BLaER1 (cell line): ENCODE data around the gene SFT2D3.

Experiments used
- H3K27ac ChIP-seq: shearing (Covaris generic); formaldehyde crosslinking; 2 replicates; pipeline ENCODE4 v1.8.1; 2022
- H3K27me3 ChIP-seq: shearing (Covaris generic); formaldehyde crosslinking; 2 replicates; pipeline ENCODE4 v1.8.1; 2022
- H3K36me3 ChIP-seq: shearing (Covaris generic); formaldehyde crosslinking; 2 replicates; pipeline ENCODE4 v1.8.1; 2022
- H3K4me1 ChIP-seq: shearing (Covaris generic); formaldehyde crosslinking; 2 replicates; pipeline ENCODE4 v1.8.1; 2022
- H3K4me2 ChIP-seq: shearing (Covaris generic); formaldehyde crosslinking; 2 replicates; pipeline ENCODE4 v1.8.1; 2022
- H3K4me3 ChIP-seq: shearing (Covaris generic); formaldehyde crosslinking; 2 replicates; pipeline ENCODE4 v1.8.1; 2022
- H3K9ac ChIP-seq: shearing (Covaris generic); formaldehyde crosslinking; 2 replicates; pipeline ENCODE4 v1.8.1; 2022
- H3K9me3 ChIP-seq: shearing (Covaris generic); formaldehyde crosslinking; 2 replicates; pipeline ENCODE4 v1.8.1; 2022
- H4K20me1 ChIP-seq: shearing (Covaris generic); formaldehyde crosslinking; 2 replicates; pipeline ENCODE4 v1.8.1; 2022
- Cebpa-rat ChIP-seq: shearing (Covaris generic); IDR thresholded peaks from 2 replicates; pipeline ENCODE4 v1.8.1; 2022

SFT2D3 gene

GRCh38 chr2:127701193-127701650 is at the start of gene SFT2D3:
Gene SFT2D3, plus strand, starts transcription at chr2:127701497. Its CDS starts 32 bp downstream, at chr2:127701529.
- H3K27me3 ChIP-seq = no peaks in the 10 kb centered on the region
- peaks cover 36% of the 10 kb centered on the region for H3K4me1 ChIP-seq
- H4K20me1 ChIP-seq = peaks cover 35% of the 10 kb centered on the region
- peaks cover 21% of the 10 kb centered on the region for H3K36me3 ChIP-seq
- H3K27ac ChIP-seq = peak within 1 kb of the TSS; percentile 99
- peak within 1 kb of the TSS; percentile 84 for H3K4me3 ChIP-seq
- no peaks in the 10 kb centered on the region for H3K9me3 ChIP-seq
- H3K4me2 ChIP-seq = peak within 1 kb of the TSS; percentile 89
- TF ChIP-seq Cebpa-rat = no peak
- H3K9ac ChIP-seq = peak within 1 kb of the TSS; percentile 98

- peak overlapping the region; percentile 57 for H3K27ac ChIP-seq
- peaks cover 83% of the 10 kb centered on the region for H3K4me1 ChIP-seq
- H3K36me3 ChIP-seq = no peaks in the 10 kb centered on the region
- H3K4me2 ChIP-seq = peak overlapping the region; percentile 89
- H3K27me3 ChIP-seq = no peaks in the 10 kb centered on the region
- H4K20me1 ChIP-seq = no peaks in the 10 kb centered on the region
- 0 out of 2 replicates have a peak overlapping the region, but pooled peaks have one; percentile 21 for H3K4me3 ChIP-seq
- H3K9me3 ChIP-seq = no peaks in the 10 kb centered on the region
- no peak for TF ChIP-seq Cebpa-rat
- peak overlapping the region; percentile 47; the same call in 1 of the 2 replicates for H3K9ac ChIP-seq
These were observed 49.2 kb upstream of the SFT2D3 start for GRCh38 chr2:127651971-127652550.

GRCh38 chr2:127652786-127653357 is 48.4 kb upstream of the SFT2D3 start:
- Histone ChIP-seq H4K20me1 (no peaks in the 10 kb centered on the region), H3K27ac (peak overlapping the region; percentile 57), H3K36me3 (no peaks in the 10 kb centered on the region), H3K4me2 (peak overlapping the region; percentile 89), H3K4me3 (no peak overlapping the region), H3K4me1 (peaks cover 83% of the 10 kb centered on the region), H3K9me3 (no peaks in the 10 kb centered on the region), H3K27me3 (no peaks in the 10 kb centered on the region), H3K9ac (peak overlapping the region; percentile 47; the same call in 1 of the 2 replicates)
- no peak for TF ChIP-seq Cebpa-rat

GRCh38 chr2:127653421-127654083 is 47.7 kb upstream of the SFT2D3 start:
- H3K4me1 ChIP-seq = peaks cover 83% of the 10 kb centered on the region
- no peaks in the 10 kb centered on the region for H3K27me3 ChIP-seq
- H4K20me1 ChIP-seq = no peaks in the 10 kb centered on the region
- H3K9ac ChIP-seq = peak overlapping the region; percentile 48; the same call in 1 of the 2 replicates
- no peaks in the 10 kb centered on the region for H3K9me3 ChIP-seq
- no peak for TF ChIP-seq Cebpa-rat
- no peaks in the 10 kb centered on the region for H3K36me3 ChIP-seq
- H3K4me2 ChIP-seq = peak overlapping the region; percentile 89
- H3K27ac ChIP-seq = peak overlapping the region; percentile 38
- no peak overlapping the region for H3K4me3 ChIP-seq

GRCh38 chr2:127654084-127654837 is 47.0 kb upstream of the SFT2D3 start:
- no peak for TF ChIP-seq Cebpa-rat
- Histone ChIP-seq H3K9me3 (no peaks in the 10 kb centered on the region), H3K4me2 (peak overlapping the region; percentile 89; the same call in 1 of the 2 replicates), H3K27ac (no peak overlapping the region; the same call in 1 of the 2 replicates), H3K9ac (no peak overlapping the region; the same call in 1 of the 2 replicates), H3K36me3 (no peaks in the 10 kb centered on the region), H3K27me3 (no peaks in the 10 kb centered on the region), H4K20me1 (no peaks in the 10 kb centered on the region), H3K4me1 (peaks cover 84% of the 10 kb centered on the region), H3K4me3 (no peak overlapping the region)

GRCh38 chr2:127654838-127655175 is 46.5 kb upstream of the SFT2D3 start:
- Histone ChIP-seq H3K27me3 (no peaks in the 10 kb centered on the region), H3K36me3 (no peaks in the 10 kb centered on the region), H3K4me3 (no peak overlapping the region), H3K9me3 (peaks cover under 1% of the 10 kb centered on the region), H3K27ac (no peak overlapping the region), H3K4me2 (no peak overlapping the region), H3K9ac (no peak overlapping the region), H3K4me1 (peaks cover 84% of the 10 kb centered on the region), H4K20me1 (no peaks in the 10 kb centered on the region)
- TF ChIP-seq Cebpa-rat = no peak

GRCh38 chr2:127655209-127656073 is 45.9 kb upstream of the SFT2D3 start:
- Histone ChIP-seq H4K20me1 (no peaks in the 10 kb centered on the region), H3K27ac (no peak overlapping the region), H3K9ac (no peak overlapping the region), H3K36me3 (peaks cover 4% of the 10 kb centered on the region; the same call in 1 of the 2 replicates), H3K4me3 (no peak overlapping the region), H3K27me3 (no peaks in the 10 kb centered on the region), H3K4me1 (peaks cover 82% of the 10 kb centered on the region), H3K4me2 (no peak overlapping the region), H3K9me3 (peaks cover 7% of the 10 kb centered on the region)
- no peak for TF ChIP-seq Cebpa-rat

GRCh38 chr2:127656569-127657231 is 44.6 kb upstream of the SFT2D3 start:
- peaks cover 5% of the 10 kb centered on the region; the same call in 1 of the 2 replicates for H3K36me3 ChIP-seq
- peak overlapping the region; percentile 40; the same call in 1 of the 2 replicates for H3K27ac ChIP-seq
- H3K4me1 ChIP-seq = peaks cover 69% of the 10 kb centered on the region
- no peak for TF ChIP-seq Cebpa-rat
- H4K20me1 ChIP-seq = no peaks in the 10 kb centered on the region
- H3K9me3 ChIP-seq = peaks cover 10% of the 10 kb centered on the region
- 0 out of 2 replicates have a peak overlapping the region, but pooled peaks have one; percentile 48 for H3K9ac ChIP-seq
- H3K27me3 ChIP-seq = no peaks in the 10 kb centered on the region
- peak overlapping the region; percentile 72 for H3K4me2 ChIP-seq
- H3K4me3 ChIP-seq = no peak overlapping the region
